Brain microvascular endothelial cell (primary cell): ENCODE data around the gene CRTC1.

Experiments
- DNase-seq: peaks from one replicate; pipeline ENCODE4 v3.0.0-alpha.2; 2020
- H3K27ac ChIP-seq: fragments of 250-450 bp; sonication (Bioruptor Pico); 2 replicates; pipeline ENCODE4 v1.5.1; 2020; ENCODE audit warnings: mild to moderate bottlenecking, moderate library complexity
- H3K27me3 ChIP-seq: fragments of 250-450 bp; sonication (Bioruptor Pico); replicated peaks from 2 replicates; pipeline ENCODE4 v1.5.1; 2020; ENCODE audit warnings: mild to moderate bottlenecking
- H3K36me3 ChIP-seq: fragments of 250-450 bp; sonication (Bioruptor Pico); replicated peaks from 2 replicates; pipeline ENCODE4 v1.5.1; 2020; ENCODE audit warnings: mild to moderate bottlenecking
- H3K4me3 ChIP-seq: 2 replicates; pipeline ENCODE4 v1.5.1; 2011; ENCODE audit warnings: low read depth, mild to moderate bottlenecking, control low read depth, low read length, moderate library complexity
- CTCF ChIP-seq: IDR thresholded peaks from 2 replicates; pipeline ENCODE4 v1.5.1; 2011; ENCODE audit warnings: low read depth, mild to moderate bottlenecking, moderate library complexity, low read length, control low read depth, inconsistent platforms; ENCODE audit errors: missing control alignments
- in situ Hi-C: cut with HindIII; loops from 2 replicates; pipeline ENCODE4 v1.10.0; 2017; ENCODE audit warnings: low sequenced_read_pairs, low pct_ligation_motif_present

The CRTC1 gene

DNA sequence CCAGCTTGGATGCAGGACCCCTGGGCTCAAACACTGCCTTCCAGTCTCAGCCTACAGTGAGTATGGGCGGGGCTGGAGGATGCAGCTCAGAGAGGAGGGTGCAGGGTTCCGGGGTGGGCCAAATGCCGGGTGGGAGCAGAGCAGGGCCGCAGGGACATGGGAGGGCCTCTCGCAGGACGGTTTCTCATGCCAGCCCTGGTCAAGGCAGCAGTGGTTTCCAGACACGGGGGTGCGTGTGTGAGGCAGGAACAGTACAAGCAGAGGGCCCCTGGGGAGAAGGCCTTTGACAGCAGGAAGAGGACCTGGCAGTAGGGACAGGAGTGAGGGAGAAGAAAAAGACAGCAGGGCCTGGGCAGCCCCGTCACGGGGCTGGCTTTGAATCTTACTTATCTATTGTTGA, 34.1 kb downstream of the CRTC1 start:
- H3K27me3 ChIP-seq: no peaks in the 10 kb centered on the region
- H3K36me3 ChIP-seq: no peaks in the 10 kb centered on the region
- H3K27ac ChIP-seq: no peak overlapping the region
- no peak overlapping the region for H3K4me3 ChIP-seq
- TF ChIP-seq CTCF: no peak
- in situ Hi-C loops: no loop called here
- DNase-seq: no peak

- no peaks in the 10 kb centered on the region for H3K36me3 ChIP-seq
- no peak overlapping the region for H3K27ac ChIP-seq
- in situ Hi-C loops: no loop called here
- TF ChIP-seq CTCF: no peak
- no peaks in the 10 kb centered on the region for H3K27me3 ChIP-seq
- H3K4me3 ChIP-seq: no peak overlapping the region
- no peak for DNase-seq
Observed at GRCh38 chr19:18718015-18718526, 34.6 kb downstream of the CRTC1 start.

DNA sequence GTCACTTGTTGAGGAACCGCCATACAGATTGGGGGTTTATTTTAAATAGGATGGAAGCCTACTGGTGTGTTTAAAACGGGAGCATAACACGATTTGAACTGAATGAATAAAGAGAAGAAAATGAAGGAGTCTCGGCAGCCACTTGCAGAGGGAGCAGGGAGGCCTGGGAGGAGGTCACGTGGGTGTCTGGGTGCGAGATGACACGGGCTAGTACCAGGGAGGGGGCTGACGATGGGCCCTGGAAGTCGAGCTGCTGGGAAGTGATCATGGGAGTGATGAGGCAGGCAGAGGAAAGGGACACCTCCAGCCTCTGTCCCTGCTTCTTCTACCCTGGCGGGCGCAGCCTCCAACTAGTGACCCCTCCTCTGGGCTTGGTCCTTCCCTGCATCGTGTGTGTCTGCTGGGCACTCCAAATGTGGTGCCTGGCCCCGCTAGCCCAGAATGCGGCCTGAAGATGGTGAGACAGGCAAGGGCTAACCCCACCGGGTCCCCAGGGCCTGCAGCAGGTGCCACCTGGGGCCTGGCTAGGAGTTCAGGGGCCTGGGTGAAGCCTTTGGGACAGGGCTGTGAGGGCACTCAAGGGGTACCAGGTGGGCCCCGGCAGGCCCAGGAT, 35.5 kb downstream of the CRTC1 start:
- Histone ChIP-seq H3K27ac (no peak overlapping the region), H3K4me3 (no peak overlapping the region), H3K27me3 (no peaks in the 10 kb centered on the region), H3K36me3 (no peaks in the 10 kb centered on the region)
- TF ChIP-seq CTCF: no peak
- DNase-seq: no peak
- in situ Hi-C loops: no loop called here

GRCh38 chr19:18719541-18719940, 36.1 kb downstream of the CRTC1 start:
- in situ Hi-C loops: no loop called here
- no peak for DNase-seq

DNA sequence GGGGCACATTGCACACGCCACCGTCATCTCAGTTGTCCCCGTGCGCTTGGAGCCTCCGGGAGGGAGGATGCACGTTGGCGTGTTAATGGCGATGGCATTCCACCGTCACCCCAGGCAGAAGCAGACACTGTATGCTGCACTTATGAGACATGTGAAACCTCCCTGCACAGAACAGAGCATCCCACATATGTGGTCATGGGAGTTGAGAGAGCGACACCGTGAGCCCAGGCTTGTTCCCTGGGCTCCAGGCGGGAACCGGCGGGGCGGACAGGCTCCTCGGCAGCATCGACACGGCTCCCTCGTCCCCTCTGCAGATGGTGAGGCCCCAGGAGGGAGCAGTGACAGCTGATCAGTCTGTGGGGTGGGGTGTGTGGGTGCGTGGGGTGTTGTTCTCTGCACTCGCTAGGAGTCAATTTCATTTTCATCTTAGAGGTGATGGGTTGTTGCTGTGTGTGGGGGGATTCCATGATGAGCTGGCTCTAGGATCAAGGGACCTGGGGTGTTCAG, 40.4 kb downstream of the CRTC1 start:
- TF ChIP-seq CTCF: no peak
- in situ Hi-C loops: no loop called here
- DNase-seq: no peak
- Histone ChIP-seq H3K36me3 (no peaks in the 10 kb centered on the region), H3K4me3 (no peak overlapping the region), H3K27me3 (no peaks in the 10 kb centered on the region), H3K27ac (no peak overlapping the region)

More at GRCh38 chr19:18719541-18719940, 36.1 kb downstream of the CRTC1 start:
- Histone ChIP-seq H3K4me3 (no peak overlapping the region), H3K36me3 (no peaks in the 10 kb centered on the region), H3K27me3 (no peaks in the 10 kb centered on the region), H3K27ac (no peak overlapping the region)
- TF ChIP-seq CTCF: no peak
